Mesenchymal stem cell (in vitro differentiated cells and primary cell): Measurements from ENCODE around the gene PLCXD1.

Experiments
- DNase-seq: peaks from one replicate; pipeline ENCODE4 v3.0.0-alpha.2; 2013
- H2AFZ ChIP-seq: one replicate; pipeline ENCODE4 v1.6.1; 2013; ENCODE audit warnings: low read depth, mild to moderate bottlenecking, control low read depth, inconsistent platforms, low read length, moderate library complexity
- H2AK5ac ChIP-seq: 2 replicates; pipeline ENCODE4 v1.6.1; 2013; ENCODE audit warnings: low read length, moderate library complexity, mild to moderate bottlenecking, inconsistent platforms; ENCODE audit not compliant: severe bottlenecking
- H2BK120ac ChIP-seq: one replicate; pipeline ENCODE4 v1.6.1; 2013; ENCODE audit warnings: low read depth, mild to moderate bottlenecking, inconsistent platforms, low read length, moderate library complexity
- H2BK12ac ChIP-seq, 2 experiments: one replicate each; pipeline ENCODE4 v1.6.1; 2013; ENCODE audit warnings: inconsistent platforms in 2 of 2, low read length in 2 of 2, mild to moderate bottlenecking in 2 of 2, moderate library complexity in 2 of 2, control low read depth in 1 of 2
- H2BK15ac ChIP-seq: one replicate; pipeline ENCODE4 v1.6.1; 2013; ENCODE audit warnings: mild to moderate bottlenecking, low read depth, inconsistent platforms; ENCODE audit not compliant: poor library complexity, severe bottlenecking
- H2BK5ac ChIP-seq: 2 replicates; pipeline ENCODE4 v1.6.1; 2013; ENCODE audit warnings: low read depth, mild to moderate bottlenecking, low read length, control low read depth, inconsistent platforms; ENCODE audit not compliant: poor library complexity, severe bottlenecking
- H3K14ac ChIP-seq, 2 experiments: one replicate each; pipeline ENCODE4 v1.6.1; 2013; ENCODE audit warnings: inconsistent platforms in 2 of 2, low read length in 2 of 2, control low read depth in 1 of 2, mild to moderate bottlenecking in 1 of 2, moderate library complexity in 1 of 2
- H3K18ac ChIP-seq, 2 experiments: one replicate each; pipeline ENCODE4 v1.6.1; 2013; ENCODE audit warnings: inconsistent platforms in 2 of 2, low read length in 2 of 2, control low read depth in 1 of 2, low read depth in 1 of 2, mild to moderate bottlenecking in 1 of 2
- H3K23ac ChIP-seq, 2 experiments: one replicate each; pipeline ENCODE4 v1.6.1; 2013; ENCODE audit warnings: inconsistent platforms in 2 of 2, low read length in 2 of 2, mild to moderate bottlenecking in 2 of 2, moderate library complexity in 2 of 2, control low read depth in 1 of 2
- H3K27ac ChIP-seq: 2 replicates; pipeline ENCODE4 v1.5.1; 2013; ENCODE audit warnings: mild to moderate bottlenecking, moderate library complexity, low read length, control low read depth, inconsistent platforms; ENCODE audit not compliant: poor library complexity, severe bottlenecking
- H3K27me3 ChIP-seq, 2 experiments: 2 replicates each; pipeline versions ENCODE4 v1.6.1 to v1.7.0; 2013; ENCODE audit warnings: low read length in 2 of 2, mild to moderate bottlenecking in 2 of 2, moderate library complexity in 2 of 2, control low read depth in 1 of 2, inconsistent platforms in 1 of 2; ENCODE audit not compliant: control insufficient read depth in 1 of 2, insufficient read depth in 1 of 2
- H3K36me3 ChIP-seq, 2 experiments: 2 replicates each; pipeline versions ENCODE4 v1.6.1 to v1.7.0; 2013; ENCODE audit warnings: low read length in 2 of 2, control low read depth in 1 of 2, inconsistent platforms in 1 of 2, low read depth in 1 of 2, mild to moderate bottlenecking in 1 of 2; ENCODE audit not compliant: insufficient read depth in 2 of 2, control insufficient read depth in 1 of 2
- H3K4ac ChIP-seq, 2 experiments: one replicate each; pipeline ENCODE4 v1.6.1; 2013; ENCODE audit warnings: inconsistent platforms in 2 of 2, low read length in 2 of 2, mild to moderate bottlenecking in 2 of 2, moderate library complexity in 2 of 2, control low read depth in 1 of 2, low read depth in 1 of 2
- H3K4me1 ChIP-seq: 2 replicates; pipeline ENCODE4 v1.6.1; 2013; ENCODE audit warnings: low read depth, low read length, control low read depth; ENCODE audit not compliant: control insufficient read depth, insufficient read depth
- H3K4me2 ChIP-seq: 2 replicates; pipeline ENCODE4 v1.6.1; 2013; ENCODE audit warnings: low read length, mild to moderate bottlenecking, inconsistent platforms; ENCODE audit not compliant: poor library complexity, severe bottlenecking
- H3K4me3 ChIP-seq, 2 experiments: 2 replicates each; pipeline versions ENCODE4 v1.5.1 to v1.7.0; 2013; ENCODE audit warnings: low read length in 2 of 2, mild to moderate bottlenecking in 2 of 2, control low read depth in 1 of 2, low read depth in 1 of 2; ENCODE audit not compliant: insufficient read depth in 1 of 2
- H3K79me1 ChIP-seq: replicated peaks from 2 replicates; pipeline ENCODE4 v1.6.1; 2013; ENCODE audit warnings: mild to moderate bottlenecking, control low read depth, low read length, inconsistent platforms; ENCODE audit not compliant: poor library complexity, severe bottlenecking
- H3K9ac ChIP-seq: 2 replicates; pipeline ENCODE4 v1.7.0; 2013; ENCODE audit warnings: mild to moderate bottlenecking, low read length, moderate library complexity
- H3K9me3 ChIP-seq: 2 replicates; pipeline ENCODE4 v1.7.0; 2013; ENCODE audit warnings: mild to moderate bottlenecking, low read length; ENCODE audit not compliant: control insufficient read depth
- H4K8ac ChIP-seq: one replicate; pipeline ENCODE4 v1.6.1; 2013; ENCODE audit warnings: inconsistent platforms, mild to moderate bottlenecking, low read length, moderate library complexity
- H4K91ac ChIP-seq: one replicate; pipeline ENCODE4 v1.6.1; 2013; ENCODE audit warnings: mild to moderate bottlenecking, low read length, inconsistent platforms
- whole genome bisulfite sequencing: methylation state at CpG from one replicate; pipeline ENCODE4 v1.1.7; 2013; ENCODE audit warnings: mixed read lengths; 5-methylcytosine and 5-hydroxymethylcytosine counted together

PLCXD1 gene

GRCh38 chrX:257681-258289, 23.4 kb upstream of the PLCXD1 start:
- H4K8ac ChIP-seq: no peak overlapping the region
- H3K18ac ChIP-seq: no peak overlapping the region
- H2BK12ac ChIP-seq: no peak overlapping the region
- H3K9me3 ChIP-seq: no peaks in the 10 kb centered on the region
- no peak overlapping the region for H3K14ac ChIP-seq
- peak overlapping the region; percentile 53 for H4K91ac ChIP-seq
- no peak overlapping the region for H3K23ac ChIP-seq
- H3K4me2 ChIP-seq: no peak overlapping the region
- H3K36me3 ChIP-seq: no peaks in the 10 kb centered on the region
- H2BK120ac ChIP-seq: no peak overlapping the region
- no peak overlapping the region for H3K4me3 ChIP-seq
- H3K9ac ChIP-seq: no peak overlapping the region
- no peak overlapping the region for H3K27ac ChIP-seq
- peaks cover 4% of the 10 kb centered on the region for H3K4me1 ChIP-seq
- no peaks in the 10 kb centered on the region for H3K79me1 ChIP-seq
- H2AK5ac ChIP-seq: no peak overlapping the region
- no peak for DNase-seq
- 78% methylated on average over 19 of the region's 21 CpGs for WGBS
- no peak overlapping the region for H2AFZ ChIP-seq
- H2BK15ac ChIP-seq: no peak overlapping the region
- H2BK5ac ChIP-seq: no peak overlapping the region
- H3K27me3 ChIP-seq: no peaks in the 10 kb centered on the region
- no peak overlapping the region for H3K4ac ChIP-seq

- Histone ChIP-seq H3K4me3 (no peak overlapping the region), H4K91ac (no peak overlapping the region)
- 81% methylated on average over 8 of the region's 8 CpGs for WGBS
Measured at GRCh38 chrX:258291-259040, 22.7 kb upstream of the PLCXD1 start.

DNA sequence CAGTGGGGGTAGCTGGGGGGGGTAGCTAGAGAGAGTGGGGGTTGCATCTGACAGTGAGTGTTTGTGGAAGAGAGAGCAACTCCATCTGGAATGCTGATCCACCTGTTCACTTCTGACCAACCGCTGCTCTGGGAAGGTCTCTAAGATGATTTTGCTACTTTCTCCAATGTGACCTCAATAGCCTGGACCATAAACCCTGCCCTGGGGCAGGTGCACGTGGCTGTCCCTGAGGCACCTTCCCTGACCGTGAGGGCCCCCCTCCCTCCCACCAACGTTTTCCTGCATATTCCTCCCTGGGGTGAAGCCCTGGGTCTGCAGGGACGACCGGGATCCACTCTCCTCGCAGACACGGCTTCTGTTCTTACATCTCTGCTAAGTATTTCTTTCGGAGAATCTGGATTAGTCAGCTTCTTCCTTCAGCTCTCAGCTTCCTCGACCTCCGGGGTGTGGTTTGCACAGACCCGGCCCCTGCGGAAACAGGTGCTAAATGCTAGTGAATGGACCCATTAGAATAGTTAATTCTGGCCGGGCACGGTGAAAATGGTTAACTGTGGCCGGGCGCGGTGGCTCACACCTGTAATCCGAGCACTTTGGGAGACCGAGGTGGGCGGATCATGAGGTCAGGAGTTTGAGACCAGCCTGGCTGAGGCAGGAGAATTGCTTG, 21.4 kb upstream of the PLCXD1 start:
- H3K9me3 ChIP-seq: no peaks in the 10 kb centered on the region
- H3K9ac ChIP-seq: no peak overlapping the region
- no peaks in the 10 kb centered on the region for H3K27me3 ChIP-seq
- no peaks in the 10 kb centered on the region for H3K36me3 ChIP-seq
- no peak overlapping the region for H3K4me2 ChIP-seq
- H2AFZ ChIP-seq: no peak overlapping the region
- no peak overlapping the region for H2BK15ac ChIP-seq
- 68% methylated on average over 21 of the region's 21 CpGs for WGBS
- H3K14ac ChIP-seq: peak overlapping the region in 1 of 2 experiments; percentile 70
- H3K18ac ChIP-seq: no peak overlapping the region
- H4K8ac ChIP-seq: no peak overlapping the region
- H2BK120ac ChIP-seq: no peak overlapping the region
- no peak overlapping the region for H2BK5ac ChIP-seq
- peak overlapping the region in 1 of 2 experiments; percentile 9 for H3K4me3 ChIP-seq
- peaks cover 4% of the 10 kb centered on the region for H3K4me1 ChIP-seq
- no peak overlapping the region for H3K23ac ChIP-seq
- H2AK5ac ChIP-seq: no peak overlapping the region
- H3K27ac ChIP-seq: no peak overlapping the region
- no peaks in the 10 kb centered on the region for H3K79me1 ChIP-seq
- no peak overlapping the region for H4K91ac ChIP-seq
- H3K4ac ChIP-seq: no peak overlapping the region
- H2BK12ac ChIP-seq: no peak overlapping the region
- DNase-seq: no peak

More at GRCh38 chrX:258291-259040, 22.7 kb upstream of the PLCXD1 start:
- no peak overlapping the region for H2BK12ac ChIP-seq
- no peak overlapping the region for H4K8ac ChIP-seq
- no peak overlapping the region for H3K18ac ChIP-seq
- no peak overlapping the region for H3K4me2 ChIP-seq
- no peak overlapping the region for H3K27ac ChIP-seq
- H3K4ac ChIP-seq: no peak overlapping the region
- no peak overlapping the region for H2BK15ac ChIP-seq
- no peaks in the 10 kb centered on the region for H3K36me3 ChIP-seq
- no peak overlapping the region for H2BK5ac ChIP-seq
- no peak overlapping the region for H2BK120ac ChIP-seq
- no peaks in the 10 kb centered on the region for H3K27me3 ChIP-seq
- DNase-seq: no peak
- no peak overlapping the region for H2AFZ ChIP-seq
- peak overlapping the region in 1 of 2 experiments; percentile 42 for H3K23ac ChIP-seq
- H3K79me1 ChIP-seq: no peaks in the 10 kb centered on the region
- no peak overlapping the region for H3K14ac ChIP-seq
- no peaks in the 10 kb centered on the region for H3K9me3 ChIP-seq
- H3K4me1 ChIP-seq: peaks cover 4% of the 10 kb centered on the region
- H3K9ac ChIP-seq: no peak overlapping the region
- no peak overlapping the region for H2AK5ac ChIP-seq
